ENCODE measurements around the gene ARL14EPL. TPM values are rescaled to one million over a fixed set of nuclear protein-coding genes. Genes with fewer than 3 reads are reported as not detected.

ARL14EPL gene
- not detected for total RNA-seq

GRCh38 chr5:116032094-116032517 is at the start of gene ARL14EPL:
Gene ARL14EPL (plus strand): TSS chr5:116032472. CDS start chr5:116051466, 18,994 bp downstream.
- no peaks in the 10 kb centered on the region for H3K27me3 ChIP-seq (ENCODE audit: control insufficient read depth in 3 of 3, insufficient read depth in 3 of 3, low read length in 3 of 3)
- H3K4me3 ChIP-seq (ENCODE audit: low read length in 3 of 3): no peak within 1 kb of the TSS
- H3K27ac ChIP-seq (ENCODE audit: low read depth, low read length): no peak within 1 kb of the TSS
- no peaks in the 10 kb centered on the region for H3K9me3 ChIP-seq (ENCODE audit: control insufficient read depth in 3 of 3, low read length in 3 of 3)
- H3K9ac ChIP-seq (ENCODE audit: low read depth in 1 of 3, low read length in 3 of 3): no peak within 1 kb of the TSS
- H3K4me1 ChIP-seq (ENCODE audit: control insufficient read depth in 3 of 3, insufficient read depth in 3 of 3, low read length in 3 of 3): no peaks in the 10 kb centered on the region
- no peaks in the 10 kb centered on the region for H3K36me3 ChIP-seq (ENCODE audit: control insufficient read depth in 3 of 3, insufficient read depth in 3 of 3, low read length in 3 of 3)

GRCh38 chr5:115983519-115983918 is 48.8 kb upstream of the ARL14EPL start:
- H3K4me1 ChIP-seq (ENCODE audit: control insufficient read depth in 3 of 3, insufficient read depth in 3 of 3, low read length in 3 of 3): peaks cover 0 to 8% (median 0%) of the 10 kb centered on the region in 3 donors
- H3K36me3 ChIP-seq (ENCODE audit: control insufficient read depth in 3 of 3, insufficient read depth in 3 of 3, low read length in 3 of 3): no peaks in the 10 kb centered on the region
- H3K27ac ChIP-seq (ENCODE audit: low read depth, low read length): no peak overlapping the region
- no peaks in the 10 kb centered on the region for H3K27me3 ChIP-seq (ENCODE audit: control insufficient read depth in 3 of 3, insufficient read depth in 3 of 3, low read length in 3 of 3)
- H3K9ac ChIP-seq (ENCODE audit: low read depth in 1 of 3, low read length in 3 of 3): no peak overlapping the region
- H3K4me3 ChIP-seq (ENCODE audit: low read length in 3 of 3): no peak overlapping the region
- H3K9me3 ChIP-seq (ENCODE audit: control insufficient read depth in 3 of 3, low read length in 3 of 3): no peaks in the 10 kb centered on the region

- no peak overlapping the region for H3K27ac ChIP-seq (ENCODE audit: low read depth, low read length)
- H3K36me3 ChIP-seq (ENCODE audit: control insufficient read depth in 3 of 3, insufficient read depth in 3 of 3, low read length in 3 of 3): no peaks in the 10 kb centered on the region
- no peaks in the 10 kb centered on the region for H3K9me3 ChIP-seq (ENCODE audit: control insufficient read depth in 3 of 3, low read length in 3 of 3)
- no peaks in the 10 kb centered on the region for H3K4me1 ChIP-seq (ENCODE audit: control insufficient read depth in 3 of 3, insufficient read depth in 3 of 3, low read length in 3 of 3)
- no peak overlapping the region for H3K9ac ChIP-seq (ENCODE audit: low read depth in 1 of 3, low read length in 3 of 3)
- H3K27me3 ChIP-seq (ENCODE audit: control insufficient read depth in 3 of 3, insufficient read depth in 3 of 3, low read length in 3 of 3): no peaks in the 10 kb centered on the region
- no peak overlapping the region for H3K4me3 ChIP-seq (ENCODE audit: low read length in 3 of 3)
These were observed 46.2 kb upstream of the ARL14EPL start for GRCh38 chr5:115985802-115986757.

GRCh38 chr5:115988002-115988401 is 44.3 kb upstream of the ARL14EPL start:
- no peak overlapping the region for H3K27ac ChIP-seq (ENCODE audit: low read depth, low read length)
- no peaks in the 10 kb centered on the region for H3K27me3 ChIP-seq (ENCODE audit: control insufficient read depth in 3 of 3, insufficient read depth in 3 of 3, low read length in 3 of 3)
- no peaks in the 10 kb centered on the region for H3K36me3 ChIP-seq (ENCODE audit: control insufficient read depth in 3 of 3, insufficient read depth in 3 of 3, low read length in 3 of 3)
- H3K9me3 ChIP-seq (ENCODE audit: control insufficient read depth in 3 of 3, low read length in 3 of 3): no peaks in the 10 kb centered on the region
- no peak overlapping the region for H3K9ac ChIP-seq (ENCODE audit: low read depth in 1 of 3, low read length in 3 of 3)
- no peaks in the 10 kb centered on the region for H3K4me1 ChIP-seq (ENCODE audit: control insufficient read depth in 3 of 3, insufficient read depth in 3 of 3, low read length in 3 of 3)
- no peak overlapping the region for H3K4me3 ChIP-seq (ENCODE audit: low read length in 3 of 3)

- no peak overlapping the region for H3K9ac ChIP-seq (ENCODE audit: low read depth in 1 of 3, low read length in 3 of 3)
- no peak overlapping the region for H3K27ac ChIP-seq (ENCODE audit: low read depth, low read length)
- H3K4me3 ChIP-seq (ENCODE audit: low read length in 3 of 3): no peak overlapping the region
- H3K36me3 ChIP-seq (ENCODE audit: control insufficient read depth in 3 of 3, insufficient read depth in 3 of 3, low read length in 3 of 3): no peaks in the 10 kb centered on the region
- H3K9me3 ChIP-seq (ENCODE audit: control insufficient read depth in 3 of 3, low read length in 3 of 3): no peaks in the 10 kb centered on the region
- H3K4me1 ChIP-seq (ENCODE audit: control insufficient read depth in 3 of 3, insufficient read depth in 3 of 3, low read length in 3 of 3): no peaks in the 10 kb centered on the region
- H3K27me3 ChIP-seq (ENCODE audit: control insufficient read depth in 3 of 3, insufficient read depth in 3 of 3, low read length in 3 of 3): peaks cover 0 to 3% (median 0%) of the 10 kb centered on the region in 3 donors
These were observed 39.4 kb upstream of the ARL14EPL start for GRCh38 chr5:115992848-115993350.

GRCh38 chr5:115995351-115995750 is 36.9 kb upstream of the ARL14EPL start:
- H3K27ac ChIP-seq (ENCODE audit: low read depth, low read length): no peak overlapping the region
- no peaks in the 10 kb centered on the region for H3K9me3 ChIP-seq (ENCODE audit: control insufficient read depth in 3 of 3, low read length in 3 of 3)
- H3K9ac ChIP-seq (ENCODE audit: low read depth in 1 of 3, low read length in 3 of 3): no peak overlapping the region
- peaks cover 0 to 3% (median 0%) of the 10 kb centered on the region in 3 donors for H3K27me3 ChIP-seq (ENCODE audit: control insufficient read depth in 3 of 3, insufficient read depth in 3 of 3, low read length in 3 of 3)
- H3K4me1 ChIP-seq (ENCODE audit: control insufficient read depth in 3 of 3, insufficient read depth in 3 of 3, low read length in 3 of 3): no peaks in the 10 kb centered on the region
- no peak overlapping the region for H3K4me3 ChIP-seq (ENCODE audit: low read length in 3 of 3)
- no peaks in the 10 kb centered on the region for H3K36me3 ChIP-seq (ENCODE audit: control insufficient read depth in 3 of 3, insufficient read depth in 3 of 3, low read length in 3 of 3)

GRCh38 chr5:116002116-116002906 is 30.0 kb upstream of the ARL14EPL start:
- H3K4me3 ChIP-seq (ENCODE audit: low read length in 3 of 3): no peak overlapping the region
- H3K36me3 ChIP-seq (ENCODE audit: control insufficient read depth in 3 of 3, insufficient read depth in 3 of 3, low read length in 3 of 3): no peaks in the 10 kb centered on the region
- H3K27me3 ChIP-seq (ENCODE audit: control insufficient read depth in 3 of 3, insufficient read depth in 3 of 3, low read length in 3 of 3): no peaks in the 10 kb centered on the region
- no peaks in the 10 kb centered on the region for H3K4me1 ChIP-seq (ENCODE audit: control insufficient read depth in 3 of 3, insufficient read depth in 3 of 3, low read length in 3 of 3)
- H3K9me3 ChIP-seq (ENCODE audit: control insufficient read depth in 3 of 3, low read length in 3 of 3): no peaks in the 10 kb centered on the region
- H3K27ac ChIP-seq (ENCODE audit: low read depth, low read length): no peak overlapping the region
- H3K9ac ChIP-seq (ENCODE audit: low read depth in 1 of 3, low read length in 3 of 3): no peak overlapping the region

GRCh38 chr5:116004248-116004647 is 28.0 kb upstream of the ARL14EPL start:
- Histone ChIP-seq H3K9me3 (ENCODE audit: control insufficient read depth in 3 of 3, low read length in 3 of 3) (no peaks in the 10 kb centered on the region), H3K4me1 (ENCODE audit: control insufficient read depth in 3 of 3, insufficient read depth in 3 of 3, low read length in 3 of 3) (no peaks in the 10 kb centered on the region), H3K36me3 (ENCODE audit: control insufficient read depth in 3 of 3, insufficient read depth in 3 of 3, low read length in 3 of 3) (no peaks in the 10 kb centered on the region), H3K27me3 (ENCODE audit: control insufficient read depth in 3 of 3, insufficient read depth in 3 of 3, low read length in 3 of 3) (no peaks in the 10 kb centered on the region), H3K4me3 (ENCODE audit: low read length in 3 of 3) (no peak overlapping the region), H3K27ac (ENCODE audit: low read depth, low read length) (no peak overlapping the region), H3K9ac (ENCODE audit: low read depth in 1 of 3, low read length in 3 of 3) (no peak overlapping the region)

- no peaks in the 10 kb centered on the region for H3K4me1 ChIP-seq (ENCODE audit: control insufficient read depth in 3 of 3, insufficient read depth in 3 of 3, low read length in 3 of 3)
- H3K36me3 ChIP-seq (ENCODE audit: control insufficient read depth in 3 of 3, insufficient read depth in 3 of 3, low read length in 3 of 3): no peaks in the 10 kb centered on the region
- no peak overlapping the region for H3K27ac ChIP-seq (ENCODE audit: low read depth, low read length)
- H3K9me3 ChIP-seq (ENCODE audit: control insufficient read depth in 3 of 3, low read length in 3 of 3): no peaks in the 10 kb centered on the region
- H3K9ac ChIP-seq (ENCODE audit: low read depth in 1 of 3, low read length in 3 of 3): no peak overlapping the region
- no peak overlapping the region for H3K4me3 ChIP-seq (ENCODE audit: low read length in 3 of 3)
- no peaks in the 10 kb centered on the region for H3K27me3 ChIP-seq (ENCODE audit: control insufficient read depth in 3 of 3, insufficient read depth in 3 of 3, low read length in 3 of 3)
These were observed 22.5 kb upstream of the ARL14EPL start for GRCh38 chr5:116009806-116010205.

GRCh38 chr5:116011046-116011445 is 21.2 kb upstream of the ARL14EPL start:
- no peaks in the 10 kb centered on the region for H3K27me3 ChIP-seq (ENCODE audit: control insufficient read depth in 3 of 3, insufficient read depth in 3 of 3, low read length in 3 of 3)
- no peak overlapping the region for H3K9ac ChIP-seq (ENCODE audit: low read depth in 1 of 3, low read length in 3 of 3)
- no peak overlapping the region for H3K4me3 ChIP-seq (ENCODE audit: low read length in 3 of 3)
- no peaks in the 10 kb centered on the region for H3K9me3 ChIP-seq (ENCODE audit: control insufficient read depth in 3 of 3, low read length in 3 of 3)
- no peak overlapping the region for H3K27ac ChIP-seq (ENCODE audit: low read depth, low read length)
- H3K36me3 ChIP-seq (ENCODE audit: control insufficient read depth in 3 of 3, insufficient read depth in 3 of 3, low read length in 3 of 3): no peaks in the 10 kb centered on the region
- H3K4me1 ChIP-seq (ENCODE audit: control insufficient read depth in 3 of 3, insufficient read depth in 3 of 3, low read length in 3 of 3): no peaks in the 10 kb centered on the region

Measured in skeletal muscle tissue (tissue), 4 donors.